ENCODE results near the gene DNAAF1.

DNAAF1 gene

DNA sequence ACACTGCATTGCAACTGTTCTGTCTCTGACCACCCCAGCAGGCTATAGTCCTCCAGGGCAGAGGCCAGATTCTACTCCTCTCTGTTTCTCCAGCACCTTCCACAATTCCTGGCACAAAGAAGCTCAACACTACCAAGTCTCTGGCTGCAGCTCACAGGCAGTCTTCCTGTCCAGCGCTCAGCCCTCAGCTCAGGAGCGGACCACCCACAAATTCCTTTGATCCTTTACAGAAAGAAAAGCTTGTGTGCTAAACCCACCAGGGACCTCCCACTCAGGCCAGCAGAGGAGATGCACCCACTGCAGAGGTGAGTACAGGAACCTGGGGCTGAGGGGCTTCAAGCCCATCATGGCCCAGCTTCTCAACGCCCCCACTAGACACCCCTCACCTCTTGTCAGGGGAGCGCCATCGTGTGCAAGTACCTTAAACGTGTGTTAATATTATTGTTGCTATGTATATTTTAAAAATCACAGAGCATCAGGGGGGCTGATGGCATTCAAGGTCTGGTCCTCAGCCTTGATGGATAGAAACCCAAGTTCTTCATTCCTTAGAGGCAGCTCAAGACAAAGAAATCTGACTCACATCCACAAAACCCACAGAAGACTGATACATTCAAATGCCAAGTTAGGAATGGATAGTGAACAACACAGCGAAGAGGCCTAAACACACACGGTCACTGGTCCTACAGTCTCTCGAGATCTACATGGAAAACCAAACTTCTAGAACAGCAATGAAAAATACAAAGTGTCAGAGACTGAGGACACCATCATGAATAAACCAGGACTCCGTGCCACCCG, 8.6 kb upstream of the DNAAF1 start:
- Histone ChIP-seq H3K79me2 (ENCODE audit: insufficient read depth, low read length) (peaks cover 78% of the 10 kb centered on the region), H3K9ac (ENCODE audit: low read depth, low read length, poor library complexity, severe bottlenecking) (peak overlapping the region; percentile 72), H3K4me1 (ENCODE audit: insufficient read depth, low read length, poor library complexity, severe bottlenecking) (peaks cover 62% of the 10 kb centered on the region), H3K27me3 (ENCODE audit: insufficient read depth, low read length, poor library complexity, severe bottlenecking) (no peaks in the 10 kb centered on the region), H3K36me3 (ENCODE audit: insufficient read depth, low read length) (peaks cover 3% of the 10 kb centered on the region; the same call in 1 of the 2 replicates), H2AFZ (ENCODE audit: low read length) (no peak overlapping the region), H3K9me2 (replicated peaks; ENCODE audit: low read depth, low read length) (no peaks in the 10 kb centered on the region), H3F3A (ENCODE audit: low read depth) (no peaks in the 10 kb centered on the region; the same call in 1 of the 2 replicates), H3K4me2 (ENCODE audit: low read depth, low read length, poor library complexity, severe bottlenecking) (peak overlapping the region; percentile 79), H3K4me3 (ENCODE audit: low read length, poor library complexity, severe bottlenecking) (peak overlapping the region; percentile 72), H3K9me3 (ENCODE audit: insufficient read depth, low read depth, low read length) (no peaks in the 10 kb centered on the region), H4K20me1 (ENCODE audit: insufficient read depth, low read length, poor library complexity, severe bottlenecking) (peaks cover 1% of the 10 kb centered on the region)
- TF ChIP-seq, protein P1, sequence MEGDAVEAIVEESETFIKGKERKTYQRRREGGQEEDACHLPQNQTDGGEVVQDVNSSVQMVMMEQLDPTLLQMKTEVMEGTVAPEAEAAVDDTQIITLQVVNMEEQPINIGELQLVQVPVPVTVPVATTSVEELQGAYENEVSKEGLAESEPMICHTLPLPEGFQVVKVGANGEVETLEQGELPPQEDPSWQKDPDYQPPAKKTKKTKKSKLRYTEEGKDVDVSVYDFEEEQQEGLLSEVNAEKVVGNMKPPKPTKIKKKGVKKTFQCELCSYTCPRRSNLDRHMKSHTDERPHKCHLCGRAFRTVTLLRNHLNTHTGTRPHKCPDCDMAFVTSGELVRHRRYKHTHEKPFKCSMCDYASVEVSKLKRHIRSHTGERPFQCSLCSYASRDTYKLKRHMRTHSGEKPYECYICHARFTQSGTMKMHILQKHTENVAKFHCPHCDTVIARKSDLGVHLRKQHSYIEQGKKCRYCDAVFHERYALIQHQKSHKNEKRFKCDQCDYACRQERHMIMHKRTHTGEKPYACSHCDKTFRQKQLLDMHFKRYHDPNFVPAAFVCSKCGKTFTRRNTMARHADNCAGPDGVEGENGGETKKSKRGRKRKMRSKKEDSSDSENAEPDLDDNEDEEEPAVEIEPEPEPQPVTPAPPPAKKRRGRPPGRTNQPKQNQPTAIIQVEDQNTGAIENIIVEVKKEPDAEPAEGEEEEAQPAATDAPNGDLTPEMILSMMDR (conservative IDR thresholded peaks at IDR 0.05; ENCODE audit: low read length) = no peak
- no peak for TF ChIP-seq EZH2phosphoT487 (IDR thresholded peaks at IDR 0.05; ENCODE audit: borderline replicate concordance)

DNA sequence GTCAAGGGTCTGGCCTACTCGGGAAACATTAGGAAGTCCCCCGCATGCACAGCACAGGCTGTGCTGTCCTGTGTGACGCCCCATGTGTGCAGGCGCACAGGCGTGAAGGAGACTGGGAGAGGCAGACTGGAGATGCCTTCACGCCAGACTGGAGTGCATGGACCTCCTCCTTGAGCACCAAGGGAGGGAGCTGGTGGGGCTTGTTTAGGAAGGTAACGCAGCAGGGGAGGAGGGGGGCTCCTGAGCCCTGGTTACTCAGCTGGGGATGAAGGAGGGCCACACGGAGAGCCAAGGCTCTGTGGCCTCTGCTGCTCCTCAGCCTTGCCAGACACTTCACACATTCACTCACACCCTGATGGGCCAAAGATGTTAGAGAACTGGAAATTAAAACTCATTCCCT, 7.8 kb upstream of the DNAAF1 start:
- peak overlapping the region; percentile 72 for H3K9ac ChIP-seq (ENCODE audit: low read depth, low read length, poor library complexity, severe bottlenecking)
- no peak overlapping the region for H2AFZ ChIP-seq (ENCODE audit: low read length)
- peaks cover 85% of the 10 kb centered on the region for H3K79me2 ChIP-seq (ENCODE audit: insufficient read depth, low read length)
- peaks cover 3% of the 10 kb centered on the region for H4K20me1 ChIP-seq (ENCODE audit: insufficient read depth, low read length, poor library complexity, severe bottlenecking)
- no peaks in the 10 kb centered on the region for H3K9me2 ChIP-seq (replicated peaks; ENCODE audit: low read depth, low read length)
- H3K4me3 ChIP-seq (ENCODE audit: low read length, poor library complexity, severe bottlenecking) = peak overlapping the region; percentile 72
- H3K36me3 ChIP-seq (ENCODE audit: insufficient read depth, low read length) = peaks cover 3% of the 10 kb centered on the region; the same call in 1 of the 2 replicates
- peaks cover 68% of the 10 kb centered on the region for H3K4me1 ChIP-seq (ENCODE audit: insufficient read depth, low read length, poor library complexity, severe bottlenecking)
- no peaks in the 10 kb centered on the region for H3K9me3 ChIP-seq (ENCODE audit: insufficient read depth, low read depth, low read length)
- peak overlapping the region; percentile 79 for H3K4me2 ChIP-seq (ENCODE audit: low read depth, low read length, poor library complexity, severe bottlenecking)
- TF ChIP-seq, protein P1 (conservative IDR thresholded peaks at IDR 0.05; ENCODE audit: low read length) = no peak
- TF ChIP-seq EZH2phosphoT487 (IDR thresholded peaks at IDR 0.05; ENCODE audit: borderline replicate concordance) = no peak
- no peaks in the 10 kb centered on the region for H3K27me3 ChIP-seq (ENCODE audit: insufficient read depth, low read length, poor library complexity, severe bottlenecking)
- H3F3A ChIP-seq (ENCODE audit: low read depth) = no peaks in the 10 kb centered on the region; the same call in 1 of the 2 replicates

DNA sequence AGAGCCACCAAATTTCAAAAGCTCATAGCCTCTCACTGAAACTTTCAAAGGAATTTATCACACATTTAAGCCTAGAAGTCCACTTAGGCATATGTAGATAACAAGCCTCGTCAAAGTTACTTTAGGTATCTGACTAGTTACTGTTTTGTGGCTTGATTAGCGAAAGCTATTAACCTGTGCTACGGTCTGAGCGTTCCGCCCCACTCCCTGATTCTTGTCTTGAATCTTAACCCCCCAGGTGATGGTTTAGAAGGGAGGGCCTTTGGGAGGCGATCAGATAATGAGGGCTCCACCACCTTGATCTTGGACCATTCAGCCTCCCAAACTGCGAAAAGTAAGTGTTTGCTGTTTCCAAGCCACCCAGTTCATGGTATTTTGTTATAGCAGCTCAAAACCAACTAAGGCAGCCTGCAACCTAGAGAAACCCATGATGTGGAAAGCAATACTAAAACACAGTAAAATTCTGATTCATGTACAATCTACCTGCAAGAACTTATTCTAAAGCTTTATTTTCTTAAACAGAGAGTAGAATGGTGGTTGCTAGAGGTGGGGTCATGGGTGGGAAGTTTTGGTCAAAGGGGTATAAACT, 7.2 kb upstream of the DNAAF1 start:
- peaks cover 5% of the 10 kb centered on the region for H4K20me1 ChIP-seq (ENCODE audit: insufficient read depth, low read length, poor library complexity, severe bottlenecking)
- H2AFZ ChIP-seq (ENCODE audit: low read length) = no peak overlapping the region
- no peaks in the 10 kb centered on the region for H3K36me3 ChIP-seq (ENCODE audit: insufficient read depth, low read length)
- no peaks in the 10 kb centered on the region for H3K9me3 ChIP-seq (ENCODE audit: insufficient read depth, low read depth, low read length)
- no peak for TF ChIP-seq EZH2phosphoT487 (IDR thresholded peaks at IDR 0.05; ENCODE audit: borderline replicate concordance)
- TF ChIP-seq, protein P1 (conservative IDR thresholded peaks at IDR 0.05; ENCODE audit: low read length) = no peak
- peak overlapping the region; percentile 79 for H3K4me2 ChIP-seq (ENCODE audit: low read depth, low read length, poor library complexity, severe bottlenecking)
- no peaks in the 10 kb centered on the region for H3K9me2 ChIP-seq (replicated peaks; ENCODE audit: low read depth, low read length)
- no peaks in the 10 kb centered on the region for H3K27me3 ChIP-seq (ENCODE audit: insufficient read depth, low read length, poor library complexity, severe bottlenecking)
- H3F3A ChIP-seq (ENCODE audit: low read depth) = no peaks in the 10 kb centered on the region; the same call in 1 of the 2 replicates
- peak overlapping the region; percentile 72 for H3K9ac ChIP-seq (ENCODE audit: low read depth, low read length, poor library complexity, severe bottlenecking)
- H3K79me2 ChIP-seq (ENCODE audit: insufficient read depth, low read length) = peaks cover 85% of the 10 kb centered on the region
- peaks cover 66% of the 10 kb centered on the region for H3K4me1 ChIP-seq (ENCODE audit: insufficient read depth, low read length, poor library complexity, severe bottlenecking)
- H3K4me3 ChIP-seq (ENCODE audit: low read length, poor library complexity, severe bottlenecking) = peak overlapping the region; percentile 72

Measured in Loucy (cell line).